Epidermal melanocyte (primary cell): ENCODE measurements around the gene PNKP.

ENCODE experiments used
- DNase-seq: peaks from one replicate; pipeline ENCODE4 v3.0.0; 2011; ENCODE audit warnings: low spot score; ENCODE audit not compliant: insufficient read length

The PNKP gene

GRCh38 chr19:49890349-49891311, 23.3 kb upstream of the PNKP start:
- DNase-seq = no peak

- no peak for DNase-seq
Measured at GRCh38 chr19:49889687-49890348, 22.4 kb upstream of the PNKP start.

- no peak for DNase-seq
Measured at GRCh38 chr19:49889038-49889686, 21.8 kb upstream of the PNKP start.

GRCh38 chr19:49888510-49888824, 21.1 kb upstream of the PNKP start:
- no peak for DNase-seq

- DNase-seq = no peak
Measured at GRCh38 chr19:49887665-49888509, 20.5 kb upstream of the PNKP start.

- no peak for DNase-seq
Measured at GRCh38 chr19:49887037-49887664, 19.8 kb upstream of the PNKP start.

GRCh38 chr19:49884760-49885159, 17.4 kb upstream of the PNKP start:
- DNase-seq = no peak

- no peak for DNase-seq
Measured at GRCh38 chr19:49884109-49884508, 16.7 kb upstream of the PNKP start.

GRCh38 chr19:49883094-49883493, 15.7 kb upstream of the PNKP start:
- no peak for DNase-seq

- no peak for DNase-seq
Measured at GRCh38 chr19:49882643-49883042, 15.3 kb upstream of the PNKP start.

- no peak for DNase-seq
Measured at GRCh38 chr19:49881672-49882394, 14.5 kb upstream of the PNKP start.

GRCh38 chr19:49881186-49881585, 13.8 kb upstream of the PNKP start:
- DNase-seq = no peak

- DNase-seq = no peak
Measured at GRCh38 chr19:49880162-49880869, 12.9 kb upstream of the PNKP start.

GRCh38 chr19:49879243-49879963, 12.0 kb upstream of the PNKP start:
- no peak for DNase-seq

GRCh38 chr19:49878744-49879070, 11.3 kb upstream of the PNKP start:
- no peak for DNase-seq

GRCh38 chr19:49877879-49878743, 10.7 kb upstream of the PNKP start:
- DNase-seq = peak; percentile 98

GRCh38 chr19:49877020-49877878, 9.9 kb upstream of the PNKP start, which contains the start of the genes AKT1S1 and TBC1D17:
TSS of gene AKT1S1 (minus strand) at chr19:49877355. CDS start at chr19:49873295, 4,060 bp downstream.
TSS of gene TBC1D17 (plus strand) at chr19:49877702. CDS start at chr19:49877724, 22 bp downstream.
- DNase-seq = peak; percentile 99
